HL-60 (cell line): ENCODE measurements around the gene RARS2.

Experiments
- DNase-seq, 2 experiments: peaks; one replicate each; pipeline ENCODE4 v3.0.0-alpha.2; 2010 to 2020; ENCODE audit warnings: low read depth in 1 of 2, low spot score in 1 of 2
- H3K27ac ChIP-seq: fragments of 250-450 bp; sonication (Bioruptor Pico); replicated peaks from 2 replicates; pipeline ENCODE4 v1.5.1; 2020; ENCODE audit warnings: mild to moderate bottlenecking, moderate library complexity
- H3K27me3 ChIP-seq: fragments of 250-450 bp; sonication (Bioruptor Pico); 2 replicates; pipeline ENCODE4 v1.5.1; 2021; ENCODE audit warnings: mild to moderate bottlenecking, moderate library complexity; ENCODE audit not compliant: insufficient read depth, poor library complexity, severe bottlenecking
- H3K4me3 ChIP-seq: replicated peaks from 2 replicates; pipeline ENCODE4 v1.5.1; 2011; ENCODE audit warnings: mild to moderate bottlenecking, control low read depth, low read length; ENCODE audit not compliant: insufficient read depth
- GABPA ChIP-seq: IDR thresholded peaks from 2 replicates; pipeline ENCODE4 v1.6.1; 2012; ENCODE audit warnings: low read depth
- POLR2AphosphoS5 ChIP-seq: IDR thresholded peaks from 2 replicates; pipeline ENCODE4 v1.6.1; 2012; ENCODE audit warnings: low read depth
- SPI1 ChIP-seq: IDR thresholded peaks from 2 replicates; pipeline ENCODE4 v1.6.1; 2012; ENCODE audit warnings: low read depth, mild to moderate bottlenecking, borderline replicate concordance
- TF ChIP-seq, protein P1 (sequence below): IDR thresholded peaks from one replicate; pipeline ENCODE4 v1.5.1; 2011; ENCODE audit warnings: low read length, control low read depth, inconsistent platforms; ENCODE audit not compliant: insufficient read depth
- TF ChIP-seq, protein P2 (sequence below): IDR thresholded peaks from 2 replicates; pipeline ENCODE4 v1.6.1; 2012; ENCODE audit warnings: low read depth; ENCODE audit not compliant: insufficient replicate concordance

The RARS2 gene

DNA sequence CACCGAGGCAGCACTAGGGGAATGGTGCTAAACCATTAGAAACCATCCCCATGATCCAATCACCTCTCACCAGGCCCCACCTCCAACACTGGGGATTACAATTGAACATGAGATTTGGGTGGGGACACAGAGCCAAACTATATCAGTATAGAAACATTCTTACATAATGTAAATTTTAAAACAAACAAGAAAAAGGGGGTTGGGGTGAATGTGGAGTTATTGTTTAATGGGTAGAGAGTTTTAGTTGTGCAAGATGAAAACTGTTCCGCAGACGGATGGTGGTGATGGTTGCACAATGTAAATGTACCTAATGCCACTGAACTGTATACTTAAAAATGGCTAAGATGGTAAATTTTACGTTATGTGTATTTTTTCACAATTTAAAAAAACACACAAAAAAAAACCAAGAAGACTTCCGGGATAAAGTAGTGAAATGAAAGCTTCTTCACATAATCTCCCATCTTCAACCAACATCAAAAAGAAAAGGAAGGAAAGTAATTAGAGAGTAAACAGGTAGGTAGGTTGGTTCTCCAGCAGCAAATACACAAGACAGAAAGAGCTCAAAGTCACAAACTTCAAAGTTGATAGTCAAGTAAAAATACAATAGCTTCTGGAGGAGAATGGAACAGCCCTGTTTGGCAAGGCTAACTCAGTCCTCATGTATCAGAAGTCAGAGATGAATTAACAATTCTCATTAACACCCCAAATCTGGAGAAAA is 16.3 kb downstream of the RARS2 start:
- H3K27ac ChIP-seq = no peak overlapping the region
- no peak for DNase-seq
- TF ChIP-seq SPI1 (no peak), GABPA (no peak), POLR2AphosphoS5 (no peak)
- TF ChIP-seq, protein P1, sequence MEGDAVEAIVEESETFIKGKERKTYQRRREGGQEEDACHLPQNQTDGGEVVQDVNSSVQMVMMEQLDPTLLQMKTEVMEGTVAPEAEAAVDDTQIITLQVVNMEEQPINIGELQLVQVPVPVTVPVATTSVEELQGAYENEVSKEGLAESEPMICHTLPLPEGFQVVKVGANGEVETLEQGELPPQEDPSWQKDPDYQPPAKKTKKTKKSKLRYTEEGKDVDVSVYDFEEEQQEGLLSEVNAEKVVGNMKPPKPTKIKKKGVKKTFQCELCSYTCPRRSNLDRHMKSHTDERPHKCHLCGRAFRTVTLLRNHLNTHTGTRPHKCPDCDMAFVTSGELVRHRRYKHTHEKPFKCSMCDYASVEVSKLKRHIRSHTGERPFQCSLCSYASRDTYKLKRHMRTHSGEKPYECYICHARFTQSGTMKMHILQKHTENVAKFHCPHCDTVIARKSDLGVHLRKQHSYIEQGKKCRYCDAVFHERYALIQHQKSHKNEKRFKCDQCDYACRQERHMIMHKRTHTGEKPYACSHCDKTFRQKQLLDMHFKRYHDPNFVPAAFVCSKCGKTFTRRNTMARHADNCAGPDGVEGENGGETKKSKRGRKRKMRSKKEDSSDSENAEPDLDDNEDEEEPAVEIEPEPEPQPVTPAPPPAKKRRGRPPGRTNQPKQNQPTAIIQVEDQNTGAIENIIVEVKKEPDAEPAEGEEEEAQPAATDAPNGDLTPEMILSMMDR = no peak
- TF ChIP-seq, protein P2, sequence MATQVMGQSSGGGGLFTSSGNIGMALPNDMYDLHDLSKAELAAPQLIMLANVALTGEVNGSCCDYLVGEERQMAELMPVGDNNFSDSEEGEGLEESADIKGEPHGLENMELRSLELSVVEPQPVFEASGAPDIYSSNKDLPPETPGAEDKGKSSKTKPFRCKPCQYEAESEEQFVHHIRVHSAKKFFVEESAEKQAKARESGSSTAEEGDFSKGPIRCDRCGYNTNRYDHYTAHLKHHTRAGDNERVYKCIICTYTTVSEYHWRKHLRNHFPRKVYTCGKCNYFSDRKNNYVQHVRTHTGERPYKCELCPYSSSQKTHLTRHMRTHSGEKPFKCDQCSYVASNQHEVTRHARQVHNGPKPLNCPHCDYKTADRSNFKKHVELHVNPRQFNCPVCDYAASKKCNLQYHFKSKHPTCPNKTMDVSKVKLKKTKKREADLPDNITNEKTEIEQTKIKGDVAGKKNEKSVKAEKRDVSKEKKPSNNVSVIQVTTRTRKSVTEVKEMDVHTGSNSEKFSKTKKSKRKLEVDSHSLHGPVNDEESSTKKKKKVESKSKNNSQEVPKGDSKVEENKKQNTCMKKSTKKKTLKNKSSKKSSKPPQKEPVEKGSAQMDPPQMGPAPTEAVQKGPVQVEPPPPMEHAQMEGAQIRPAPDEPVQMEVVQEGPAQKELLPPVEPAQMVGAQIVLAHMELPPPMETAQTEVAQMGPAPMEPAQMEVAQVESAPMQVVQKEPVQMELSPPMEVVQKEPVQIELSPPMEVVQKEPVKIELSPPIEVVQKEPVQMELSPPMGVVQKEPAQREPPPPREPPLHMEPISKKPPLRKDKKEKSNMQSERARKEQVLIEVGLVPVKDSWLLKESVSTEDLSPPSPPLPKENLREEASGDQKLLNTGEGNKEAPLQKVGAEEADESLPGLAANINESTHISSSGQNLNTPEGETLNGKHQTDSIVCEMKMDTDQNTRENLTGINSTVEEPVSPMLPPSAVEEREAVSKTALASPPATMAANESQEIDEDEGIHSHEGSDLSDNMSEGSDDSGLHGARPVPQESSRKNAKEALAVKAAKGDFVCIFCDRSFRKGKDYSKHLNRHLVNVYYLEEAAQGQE = no peak

DNA sequence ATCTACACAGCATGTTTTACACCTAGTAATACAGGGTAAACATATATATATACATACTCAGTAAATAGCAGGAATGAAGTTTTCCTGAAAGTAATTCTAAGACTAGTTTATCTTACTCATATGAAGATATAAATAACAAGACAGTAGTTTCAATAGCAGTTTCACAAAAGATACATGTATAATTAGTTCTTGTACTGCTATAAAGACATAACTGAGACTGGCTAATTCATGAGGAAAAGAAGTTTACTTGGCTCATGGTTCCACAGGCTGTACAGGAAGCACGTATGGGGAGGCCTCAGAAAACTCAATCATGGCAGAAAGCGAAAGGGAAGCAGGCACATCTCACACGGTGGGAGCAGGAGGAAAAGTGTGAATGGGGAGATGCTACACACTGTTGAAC is 16.9 kb downstream of the RARS2 start:
- TF ChIP-seq, protein P1 = no peak
- TF ChIP-seq GABPA = no peak
- no peak for TF ChIP-seq POLR2AphosphoS5
- TF ChIP-seq SPI1 = no peak
- no peak overlapping the region for H3K27ac ChIP-seq
- H3K27me3 ChIP-seq = no peaks in the 10 kb centered on the region
- H3K4me3 ChIP-seq = no peak overlapping the region
- no peak for DNase-seq

More for the DNA sequence above, 16.3 kb downstream of the RARS2 start:
- Histone ChIP-seq H3K4me3 (no peak overlapping the region), H3K27me3 (no peaks in the 10 kb centered on the region)

DNA sequence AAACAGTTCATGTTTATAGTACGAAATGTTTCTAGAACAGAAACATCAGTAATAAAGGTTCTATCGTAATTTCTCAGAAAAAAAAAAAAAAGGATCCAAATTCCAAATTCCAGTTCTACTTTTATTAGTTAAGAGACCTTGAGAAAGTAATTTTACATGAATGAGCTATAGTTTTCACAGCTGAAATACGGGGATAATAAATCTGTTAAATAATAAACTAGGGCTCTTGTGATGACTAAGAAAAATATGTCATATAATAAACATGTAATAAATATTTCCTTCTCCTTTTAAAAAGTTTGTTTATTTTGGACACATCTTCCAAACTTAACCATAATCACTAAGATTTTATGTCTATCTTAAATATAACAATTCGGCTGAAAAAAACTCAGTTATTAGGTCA is 17.8 kb downstream of the RARS2 start:
- no peak overlapping the region for H3K4me3 ChIP-seq
- no peaks in the 10 kb centered on the region for H3K27me3 ChIP-seq
- H3K27ac ChIP-seq = no peak overlapping the region
- TF ChIP-seq, protein P1 = no peak
- TF ChIP-seq, protein P2 = no peak
- no peak for TF ChIP-seq POLR2AphosphoS5
- no peak for TF ChIP-seq GABPA
- TF ChIP-seq SPI1 = no peak
- no peak for DNase-seq

DNA sequence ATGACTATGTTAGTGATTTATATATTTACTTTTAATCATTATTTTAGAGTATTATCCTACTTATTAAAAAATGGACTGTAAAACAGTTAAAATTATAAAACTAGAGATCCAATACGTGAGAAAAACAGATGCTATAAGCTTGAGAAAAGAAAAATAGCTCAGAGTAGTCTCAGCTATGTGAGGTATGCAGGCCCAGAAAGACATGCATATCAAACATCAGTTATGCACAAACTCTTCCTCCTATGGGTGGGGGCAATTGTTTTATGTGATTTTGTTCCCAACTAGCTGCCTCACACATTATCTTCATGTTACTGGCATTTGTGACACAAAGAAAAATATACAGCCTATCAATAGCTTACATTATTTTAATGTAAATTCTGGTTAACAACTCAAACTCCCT is 28.8 kb downstream of the RARS2 start:
- DNase-seq = no peak
- no peaks in the 10 kb centered on the region for H3K27me3 ChIP-seq
- TF ChIP-seq, protein P2 = no peak
- TF ChIP-seq POLR2AphosphoS5 (no peak), GABPA (no peak), SPI1 (no peak)
- TF ChIP-seq, protein P1 = no peak
- no peak overlapping the region for H3K27ac ChIP-seq
- H3K4me3 ChIP-seq = no peak overlapping the region
